IMR-90 (cell line): ENCODE data around the gene ELP2.

Source experiments
- BHLHE40 ChIP-seq: fragments of 150-350 bp; IDR thresholded peaks from 2 replicates; pipeline ENCODE4 v1.6.1; 2016; ENCODE audit warnings: mild to moderate bottlenecking, low read depth, low read length
- CEBPB ChIP-seq: IDR thresholded peaks from 2 replicates; pipeline ENCODE4 v1.6.1; 2012; ENCODE audit warnings: low read depth, low read length, improper control_type of control experiment
- CTCF ChIP-seq: conservative IDR thresholded peaks from 2 replicates; pipeline ENCODE4 v1.5.1; 2012; ENCODE audit warnings: mild to moderate bottlenecking, low read depth, low read length, improper control_type of control experiment
- ELK1 ChIP-seq: fragments of 150-350 bp; IDR thresholded peaks from 2 replicates; pipeline ENCODE4 v1.6.1; 2016; ENCODE audit warnings: low read depth, mild to moderate bottlenecking, low read length, moderate library complexity, borderline replicate concordance
- FOS ChIP-seq: fragments of 150-350 bp; IDR thresholded peaks from 2 replicates; pipeline ENCODE4 v1.6.1; 2016; ENCODE audit warnings: low read depth, low read length
- NFE2L2 ChIP-seq: fragments of 150-350 bp; IDR thresholded peaks from 2 replicates; pipeline ENCODE4 v1.6.1; 2016; ENCODE audit warnings: low read depth, mild to moderate bottlenecking, low read length
- POLR2A ChIP-seq: IDR thresholded peaks from 2 replicates; pipeline ENCODE4 v1.6.1; 2012; ENCODE audit warnings: mild to moderate bottlenecking, low read depth, low read length
- RAD21 ChIP-seq: IDR thresholded peaks from 2 replicates; pipeline ENCODE4 v1.6.1; 2012; ENCODE audit warnings: low read length, improper control_type of control experiment
- RCOR1 ChIP-seq: IDR thresholded peaks from 2 replicates; pipeline ENCODE4 v1.6.1; 2012; ENCODE audit warnings: mild to moderate bottlenecking, low read length, improper control_type of control experiment; ENCODE audit not compliant: insufficient replicate concordance
- RFX5 ChIP-seq: IDR thresholded peaks from 2 replicates; pipeline ENCODE4 v1.8.0; 2012; ENCODE audit warnings: low read depth, mild to moderate bottlenecking, low read length, moderate library complexity
- SMC3 ChIP-seq: fragments of 150-350 bp; IDR thresholded peaks from 2 replicates; pipeline ENCODE4 v1.6.1; 2016; ENCODE audit warnings: low read depth, mild to moderate bottlenecking, antibody characterized with exemption, low read length, moderate library complexity

- TF ChIP-seq CTCF = no peak
- TF ChIP-seq POLR2A = no peak
- TF ChIP-seq CEBPB = no peak
- no peak for TF ChIP-seq FOS
- TF ChIP-seq RFX5 = no peak
- no peak for TF ChIP-seq SMC3
- TF ChIP-seq RAD21 = no peak
- no peak for TF ChIP-seq RCOR1
- TF ChIP-seq ELK1 = no peak
- no peak for TF ChIP-seq BHLHE40
- TF ChIP-seq NFE2L2 = no peak
These were observed 70.7 kb downstream of the ELP2 start for GRCh38 chr18:36200354-36200771.
